Activated T-helper 1 cell treated with anti-CD3 and anti-CD28 coated beads, Interleukin-12 subunit alpha, Interleukin-12 subunit beta, Interleukin-2, Interleukin-4 antibody, amounts not matched to agents 30 ng/mL and 10 ng/mL and 1 ng/mL, durations not matched to agents 14 hours and 24 hours and 36 hours (primary cell): ENCODE measurements around the gene KATNB1. TPM values are rescaled to one million over a fixed set of nuclear protein-coding genes. Genes with fewer than 3 reads are reported as not detected.

Experiments
- DNase-seq: peaks from one replicate; pipeline ENCODE4 v3.0.0; 2021; ENCODE audit warnings: low spot score
- H3K27ac Mint-ChIP-seq: one replicate; pipeline ENCODE4 v1.8.0; 2021; ENCODE audit warnings: mild to moderate bottlenecking, mixed read lengths
- H3K27me3 Mint-ChIP-seq: one replicate; pipeline ENCODE4 v1.8.0; 2022; ENCODE audit warnings: mild to moderate bottlenecking, moderate library complexity, mixed read lengths; ENCODE audit not compliant: insufficient read depth
- H3K36me3 Mint-ChIP-seq: one replicate; pipeline ENCODE4 v1.8.0; 2021; ENCODE audit warnings: low read depth, mixed read lengths
- H3K4me1 Mint-ChIP-seq: one replicate; pipeline ENCODE4 v1.8.0; 2021; ENCODE audit warnings: low read depth, mixed read lengths
- H3K4me3 Mint-ChIP-seq: one replicate; pipeline ENCODE4 v1.8.0; 2021; ENCODE audit warnings: mild to moderate bottlenecking, moderate library complexity, mixed read lengths
- H3K9me3 Mint-ChIP-seq: one replicate; pipeline ENCODE4 v1.8.0; 2021; ENCODE audit warnings: mixed read lengths
- intact Hi-C: fragments of 100-400 bp; cut with micrococcal nuclease; formaldehyde crosslinking; loops from one replicate; pipeline ENCODE4 v1.15.1; 2024
- total RNA-seq: library from RNA; stranded (reverse); gene quantifications from 2 replicates; pipeline ENCODE4 v1.2.3, GENCODE V29; 2022

Gene KATNB1
- total RNA-seq, 1 donor from 2014 or later = 46.1 TPM

DNA sequence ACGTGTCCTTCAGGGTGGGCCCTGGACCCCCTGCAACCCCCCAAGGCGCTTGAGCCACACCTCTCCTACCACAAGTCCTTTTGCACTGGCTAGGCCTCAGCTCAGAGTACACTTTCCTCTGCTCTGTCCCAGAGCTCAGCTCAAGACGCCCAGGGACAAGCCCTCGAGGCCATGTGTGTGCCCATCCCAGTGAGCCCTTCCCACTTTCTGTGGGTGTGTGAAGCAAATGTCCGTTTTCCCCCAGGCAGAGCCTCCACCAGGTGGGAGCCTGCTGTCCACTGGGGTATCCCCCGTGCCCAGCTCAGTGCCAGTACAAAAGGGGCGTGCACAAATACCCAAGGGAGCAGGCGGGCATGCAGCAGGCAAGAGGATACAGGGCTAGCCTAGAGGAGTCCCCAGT is 48.3 kb downstream of the KATNB1 start:
- Mint-ChIP-seq H3K27ac (no peak overlapping the region), H3K4me1 (no peaks in the 10 kb centered on the region), H3K9me3 (no peaks in the 10 kb centered on the region), H3K4me3 (no peak overlapping the region), H3K27me3 (peaks cover 11% of the 10 kb centered on the region), H3K36me3 (no peaks in the 10 kb centered on the region)
- intact Hi-C loops = no loop called here
- DNase-seq = no peak

- Mint-ChIP-seq H3K4me1 (no peaks in the 10 kb centered on the region), H3K36me3 (no peaks in the 10 kb centered on the region), H3K4me3 (no peak overlapping the region), H3K27me3 (peaks cover 11% of the 10 kb centered on the region), H3K9me3 (no peaks in the 10 kb centered on the region), H3K27ac (no peak overlapping the region)
- DNase-seq = no peak
- intact Hi-C loops = no loop called here
Observed at GRCh38 chr16:57784334-57784733, 48.8 kb downstream of the KATNB1 start.

- Mint-ChIP-seq H3K4me1 (no peaks in the 10 kb centered on the region), H3K36me3 (no peaks in the 10 kb centered on the region), H3K27me3 (peaks cover 6% of the 10 kb centered on the region), H3K4me3 (no peak overlapping the region), H3K9me3 (no peaks in the 10 kb centered on the region), H3K27ac (no peak overlapping the region)
- DNase-seq = no peak
- intact Hi-C loops = no loop called here
Observed at GRCh38 chr16:57785385-57785784, 49.8 kb downstream of the KATNB1 start.

GRCh38 chr16:57785924-57786323 is 50.4 kb downstream of the KATNB1 start:
- Mint-ChIP-seq H3K9me3 (no peaks in the 10 kb centered on the region), H3K4me3 (no peak overlapping the region), H3K4me1 (no peaks in the 10 kb centered on the region), H3K27ac (no peak overlapping the region), H3K27me3 (peaks cover 6% of the 10 kb centered on the region), H3K36me3 (no peaks in the 10 kb centered on the region)
- intact Hi-C loops = no loop called here
- DNase-seq = no peak

GRCh38 chr16:57786632-57787518 is 51.3 kb downstream of the KATNB1 start:
- Mint-ChIP-seq H3K4me3 (no peak overlapping the region), H3K9me3 (no peaks in the 10 kb centered on the region), H3K36me3 (no peaks in the 10 kb centered on the region), H3K27ac (no peak overlapping the region), H3K4me1 (no peaks in the 10 kb centered on the region), H3K27me3 (peaks cover 6% of the 10 kb centered on the region)
- no peak for DNase-seq
- intact Hi-C loops = no loop called here

- DNase-seq = no peak
- intact Hi-C loops = no loop called here
- Mint-ChIP-seq H3K4me3 (no peak overlapping the region), H3K27me3 (peaks cover 10% of the 10 kb centered on the region), H3K36me3 (no peaks in the 10 kb centered on the region), H3K4me1 (no peaks in the 10 kb centered on the region), H3K27ac (no peak overlapping the region), H3K9me3 (no peaks in the 10 kb centered on the region)
Observed at GRCh38 chr16:57787519-57787905, 51.9 kb downstream of the KATNB1 start.

GRCh38 chr16:57788252-57788841 is 52.8 kb downstream of the KATNB1 start:
- H3K36me3 Mint-ChIP-seq = no peaks in the 10 kb centered on the region
- peaks cover 8% of the 10 kb centered on the region for H3K27me3 Mint-ChIP-seq
- no peak overlapping the region for H3K27ac Mint-ChIP-seq
- no peak overlapping the region for H3K4me3 Mint-ChIP-seq
- H3K4me1 Mint-ChIP-seq = no peaks in the 10 kb centered on the region
- H3K9me3 Mint-ChIP-seq = no peaks in the 10 kb centered on the region
- DNase-seq = no peak
- intact Hi-C loops = no loop called here

- no peaks in the 10 kb centered on the region for H3K4me1 Mint-ChIP-seq
- no peak overlapping the region for H3K27ac Mint-ChIP-seq
- no peak overlapping the region for H3K4me3 Mint-ChIP-seq
- H3K9me3 Mint-ChIP-seq = no peaks in the 10 kb centered on the region
- no peak for DNase-seq
- no peaks in the 10 kb centered on the region for H3K36me3 Mint-ChIP-seq
- H3K27me3 Mint-ChIP-seq = peaks cover 7% of the 10 kb centered on the region
- intact Hi-C loops = no loop called here
Observed at GRCh38 chr16:57788951-57789350, 53.4 kb downstream of the KATNB1 start.

DNA sequence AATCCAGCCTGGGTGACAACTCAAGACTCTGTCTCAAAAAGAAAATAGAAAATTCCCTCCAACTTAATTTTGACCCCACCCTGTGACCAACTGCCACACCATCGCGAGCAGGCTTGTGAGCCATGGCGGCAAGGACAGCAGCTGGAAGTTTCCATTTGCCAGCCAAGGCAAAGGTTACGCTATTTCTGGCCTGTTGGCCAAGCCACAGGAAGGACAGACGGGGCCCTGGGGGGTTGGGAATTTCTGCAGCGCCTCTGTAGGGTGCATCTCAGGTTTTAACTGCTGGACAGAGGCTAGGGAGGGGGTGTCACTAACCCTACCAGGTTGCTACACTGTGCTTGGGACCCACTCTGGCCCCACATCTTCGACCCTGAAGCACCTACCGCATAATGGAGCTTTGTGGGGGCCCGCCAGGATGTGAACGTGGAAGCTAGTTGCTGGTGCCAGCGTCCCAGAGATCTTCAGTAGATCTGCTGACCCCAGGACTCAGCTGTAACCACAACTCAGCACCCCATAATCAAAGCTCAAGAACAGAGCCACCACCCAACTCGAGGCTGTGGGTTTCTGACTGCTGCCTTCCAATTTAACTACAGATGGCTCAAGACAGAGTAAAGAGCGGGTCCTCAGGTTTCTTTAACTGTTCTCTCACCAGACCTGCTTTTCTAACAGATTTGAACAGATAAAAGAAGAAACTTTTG is 55.8 kb downstream of the KATNB1 start:
- Mint-ChIP-seq H3K4me1 (no peaks in the 10 kb centered on the region), H3K27me3 (peaks cover 7% of the 10 kb centered on the region), H3K9me3 (no peaks in the 10 kb centered on the region), H3K27ac (no peak overlapping the region), H3K4me3 (no peak overlapping the region), H3K36me3 (no peaks in the 10 kb centered on the region)
- intact Hi-C loops = loop anchor here (10.0 kb wide), 1 partner anchor 103 kb away; no protein-coding TSS in a partner anchor
- DNase-seq = no peak

DNA sequence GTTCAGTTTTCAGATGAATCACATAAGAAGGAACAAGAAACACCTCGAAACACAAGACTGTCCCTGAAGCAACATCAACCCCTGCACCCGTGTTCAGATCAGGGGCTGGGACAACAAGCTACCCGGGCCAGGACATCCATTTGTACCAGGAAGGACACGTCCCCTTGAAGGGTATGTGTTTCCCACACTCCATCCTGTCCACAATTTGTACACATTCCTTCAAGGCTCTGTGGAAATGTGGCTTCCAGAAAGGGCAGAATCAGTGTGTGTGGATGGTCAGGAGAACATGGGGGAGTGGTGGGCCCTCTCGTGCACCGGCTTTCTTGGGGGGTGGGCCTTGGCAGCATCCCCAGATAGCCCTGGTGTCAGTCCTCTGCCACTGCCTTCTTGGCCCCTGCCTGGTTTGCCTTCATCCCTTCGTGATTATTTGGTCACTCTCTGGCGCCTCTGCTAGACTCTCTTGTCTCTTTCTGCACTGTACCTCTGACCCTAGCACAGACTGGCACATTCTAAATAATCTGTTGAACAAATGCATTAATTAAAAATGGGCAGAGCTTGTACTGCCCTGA is 56.4 kb downstream of the KATNB1 start:
- H3K4me1 Mint-ChIP-seq = no peaks in the 10 kb centered on the region
- peaks cover 7% of the 10 kb centered on the region for H3K27me3 Mint-ChIP-seq
- no peak overlapping the region for H3K4me3 Mint-ChIP-seq
- H3K27ac Mint-ChIP-seq = no peak overlapping the region
- H3K36me3 Mint-ChIP-seq = no peaks in the 10 kb centered on the region
- intact Hi-C loops = loop anchor here (10.0 kb wide), 1 partner anchor 103 kb away; no protein-coding TSS in a partner anchor
- DNase-seq = no peak
- no peaks in the 10 kb centered on the region for H3K9me3 Mint-ChIP-seq

- Mint-ChIP-seq H3K27ac (no peak overlapping the region), H3K36me3 (no peaks in the 10 kb centered on the region), H3K4me3 (no peak overlapping the region), H3K27me3 (peaks cover 14% of the 10 kb centered on the region), H3K9me3 (no peaks in the 10 kb centered on the region), H3K4me1 (peaks cover 9% of the 10 kb centered on the region)
- DNase-seq = no peak
- intact Hi-C loops = loop anchor here (5.0 to 10.0 kb wide), 2 partner anchors 38 to 100 kb away; no protein-coding TSS in a partner anchor
Observed at GRCh38 chr16:57794849-57795430, 59.4 kb downstream of the KATNB1 start.

- no peak overlapping the region for H3K27ac Mint-ChIP-seq
- peaks cover 14% of the 10 kb centered on the region for H3K4me1 Mint-ChIP-seq
- no peak for DNase-seq
- peaks cover 19% of the 10 kb centered on the region for H3K27me3 Mint-ChIP-seq
- no peak overlapping the region for H3K4me3 Mint-ChIP-seq
- intact Hi-C loops = loop anchor here (5.0 to 10.0 kb wide), 2 partner anchors 38 to 99 kb away; no protein-coding TSS in a partner anchor
- H3K36me3 Mint-ChIP-seq = no peaks in the 10 kb centered on the region
- H3K9me3 Mint-ChIP-seq = no peaks in the 10 kb centered on the region
Observed at GRCh38 chr16:57795431-57795878, 59.9 kb downstream of the KATNB1 start.
